IgD-negative memory B cell (primary cell): ENCODE measurements around the gene RESP18. TPM values are rescaled to one million over a fixed set of nuclear protein-coding genes. Genes with fewer than 3 reads are reported as not detected.
A peak's percentile ranks its signal among the peaks of the same experiment; 100 is the strongest.
"Not testable (repeated sequence)": the region's sequence is repeated elsewhere in the genome, so short reads cannot be mapped to it uniquely, and the experiment has no call there.

Experiments used
- H3K27ac Mint-ChIP-seq, 3 donors: one replicate each; pipeline ENCODE4 v1.8.0; 2020 to 2022; ENCODE audit warnings: mild to moderate bottlenecking in 3 of 3, mixed read lengths in 3 of 3, moderate library complexity in 1 of 3
- H3K27me3 Mint-ChIP-seq: one replicate; pipeline ENCODE4 v1.8.0; 2021; ENCODE audit warnings: mixed read lengths
- H3K36me3 Mint-ChIP-seq: one replicate; pipeline ENCODE4 v1.8.0; 2020; ENCODE audit warnings: mild to moderate bottlenecking, mixed read lengths
- H3K4me1 Mint-ChIP-seq, 3 donors: one replicate each; pipeline ENCODE4 v1.8.0; 2020 to 2022; ENCODE audit warnings: mixed read lengths in 3 of 3, mild to moderate bottlenecking in 1 of 3
- H3K4me3 Mint-ChIP-seq, 4 donors: one replicate each; pipeline ENCODE4 v1.8.0; 2020 to 2022; ENCODE audit warnings: mild to moderate bottlenecking in 4 of 4, mixed read lengths in 4 of 4, moderate library complexity in 3 of 4
- H3K9me3 Mint-ChIP-seq, 3 donors: one replicate each; pipeline ENCODE4 v1.8.0; 2020 to 2021; ENCODE audit warnings: mixed read lengths in 3 of 3, mild to moderate bottlenecking in 1 of 3
- polyA plus RNA-seq: library from polyadenylated mRNA; unstranded; fragments of 300-500 nt; fragmentation: Illumina TruSeq; gene quantifications from one replicate; pipeline ENCODE4 v1.2.3, GENCODE V29; 2021

RESP18 gene
- polyA plus RNA-seq, 1 donor from 2014 or later: not detected

GRCh38 chr2:219350215-219350614, 17.7 kb upstream of the RESP18 start:
- Mint-ChIP-seq H3K4me3 (no peak overlapping the region), H3K36me3 (peaks cover 2% of the 10 kb centered on the region), H3K27me3 (peaks cover 35% of the 10 kb centered on the region), H3K9me3 (peaks cover 0 to 2% (median 0%) of the 10 kb centered on the region in 3 donors), H3K27ac (no peak overlapping the region), H3K4me1 (peaks cover 2 to 4% (median 2%) of the 10 kb centered on the region in 3 donors)

- peaks cover 0 to 2% (median 0%) of the 10 kb centered on the region in 3 donors for H3K9me3 Mint-ChIP-seq
- peaks cover 9 to 12% (median 11%) of the 10 kb centered on the region in 3 donors for H3K4me1 Mint-ChIP-seq
- peak overlapping the region in 1 of 3 donors; percentile 34 for H3K27ac Mint-ChIP-seq
- H3K36me3 Mint-ChIP-seq: peaks cover 2% of the 10 kb centered on the region
- H3K4me3 Mint-ChIP-seq: peak overlapping the region in 2 of 4 donors; percentile 30 to 78
- peaks cover 8% of the 10 kb centered on the region for H3K27me3 Mint-ChIP-seq
These were observed 12.3 kb upstream of the RESP18 start for GRCh38 chr2:219344751-219345430.

GRCh38 chr2:219335373-219335786, 2.8 kb upstream of the RESP18 start:
- H3K27ac Mint-ChIP-seq: no peak overlapping the region
- H3K4me1 Mint-ChIP-seq: no peaks in the 10 kb centered on the region
- H3K9me3 Mint-ChIP-seq: peaks cover 6 to 14% (median 14%) of the 10 kb centered on the region in 3 donors
- no peak overlapping the region for H3K4me3 Mint-ChIP-seq
- H3K36me3 Mint-ChIP-seq: no peaks in the 10 kb centered on the region
- H3K27me3 Mint-ChIP-seq: peaks cover 31% of the 10 kb centered on the region

- no peaks in the 10 kb centered on the region for H3K36me3 Mint-ChIP-seq
These were observed 1.5 kb upstream of the RESP18 start for GRCh38 chr2:219334076-219334475.

GRCh38 chr2:219331560-219332213, 857 bp downstream of the RESP18 start:
- Mint-ChIP-seq H3K36me3 (no peaks in the 10 kb centered on the region), H3K9me3 (peaks cover 5 to 14% (median 13%) of the 10 kb centered on the region in 3 donors), H3K4me1 (no peaks in the 10 kb centered on the region), H3K4me3 (no peak overlapping the region), H3K27me3 (peaks cover 41% of the 10 kb centered on the region), H3K27ac (no peak overlapping the region)

More at GRCh38 chr2:219334076-219334475, 1.5 kb upstream of the RESP18 start:
- Mint-ChIP-seq H3K9me3 (peaks cover 6 to 14% (median 14%) of the 10 kb centered on the region in 3 donors), H3K27me3 (peaks cover 37% of the 10 kb centered on the region), H3K4me3 (no peak overlapping the region), H3K4me1 (no peaks in the 10 kb centered on the region), H3K27ac (no peak overlapping the region)

- Mint-ChIP-seq H3K27me3 (peaks cover 42% of the 10 kb centered on the region), H3K4me3 (no peak overlapping the region), H3K27ac (no peak overlapping the region), H3K36me3 (no peaks in the 10 kb centered on the region), H3K9me3 (peaks cover 0 to 4% (median 3%) of the 10 kb centered on the region in 3 donors), H3K4me1 (no peaks in the 10 kb centered on the region)
These were observed 4.8 kb downstream of the RESP18 start for GRCh38 chr2:219327719-219328118.

GRCh38 chr2:219325657-219326315, 6.8 kb downstream of the RESP18 start:
- no peaks in the 10 kb centered on the region for H3K36me3 Mint-ChIP-seq
- H3K4me1 Mint-ChIP-seq: peaks cover 0 to 6% (median 4%) of the 10 kb centered on the region in 3 donors
- no peak overlapping the region for H3K4me3 Mint-ChIP-seq
- H3K27me3 Mint-ChIP-seq: peaks cover 31% of the 10 kb centered on the region
- no peaks in the 10 kb centered on the region for H3K9me3 Mint-ChIP-seq
- H3K27ac Mint-ChIP-seq: no peak overlapping the region

GRCh38 chr2:219325136-219325535, 7.4 kb downstream of the RESP18 start:
- H3K36me3 Mint-ChIP-seq: no peaks in the 10 kb centered on the region
- no peak overlapping the region for H3K27ac Mint-ChIP-seq
- H3K27me3 Mint-ChIP-seq: peaks cover 24% of the 10 kb centered on the region

GRCh38 chr2:219323434-219323833, 9.1 kb downstream of the RESP18 start:
- no peaks in the 10 kb centered on the region for H3K36me3 Mint-ChIP-seq
- H3K9me3 Mint-ChIP-seq: no peaks in the 10 kb centered on the region
- no peak overlapping the region for H3K27ac Mint-ChIP-seq
- no peak overlapping the region for H3K4me3 Mint-ChIP-seq
- H3K27me3 Mint-ChIP-seq: peaks cover 22% of the 10 kb centered on the region
- peaks cover 0 to 7% (median 4%) of the 10 kb centered on the region in 3 donors for H3K4me1 Mint-ChIP-seq

More at GRCh38 chr2:219325136-219325535, 7.4 kb downstream of the RESP18 start:
- no peaks in the 10 kb centered on the region for H3K9me3 Mint-ChIP-seq
- H3K4me3 Mint-ChIP-seq: no peak overlapping the region
- peaks cover 0 to 7% (median 4%) of the 10 kb centered on the region in 3 donors for H3K4me1 Mint-ChIP-seq

GRCh38 chr2:219314804-219315468, 17.6 kb downstream of the RESP18 start:
- Mint-ChIP-seq H3K9me3 (peaks cover 0 to 6% (median 1%) of the 10 kb centered on the region in 3 donors), H3K27me3 (peaks cover 16% of the 10 kb centered on the region), H3K36me3 (no peaks in the 10 kb centered on the region), H3K27ac (peak overlapping the region in 1 of 3 donors; percentile 63), H3K4me3 (no peak overlapping the region), H3K4me1 (peaks cover 0 to 2% (median 0%) of the 10 kb centered on the region in 3 donors)

- not testable (repeated sequence) for H3K4me1 Mint-ChIP-seq, H3K9me3 Mint-ChIP-seq, H3K27ac Mint-ChIP-seq, H3K36me3 Mint-ChIP-seq, H3K4me3 Mint-ChIP-seq
- peaks cover 27% of the 10 kb centered on the region for H3K27me3 Mint-ChIP-seq
These were observed 19.8 kb downstream of the RESP18 start for GRCh38 chr2:219312683-219313263.

- H3K36me3 Mint-ChIP-seq: no peaks in the 10 kb centered on the region
- H3K4me1 Mint-ChIP-seq: peaks cover 0 to 2% (median 0%) of the 10 kb centered on the region in 3 donors
- peak within 1 kb of the TSS in 1 of 3 donors; percentile 84 for H3K27ac Mint-ChIP-seq
- peaks cover 43% of the 10 kb centered on the region for H3K27me3 Mint-ChIP-seq
- H3K4me3 Mint-ChIP-seq: no peak within 1 kb of the TSS
- peaks cover 0 to 6% (median 1%) of the 10 kb centered on the region in 3 donors for H3K9me3 Mint-ChIP-seq
These were observed 23.3 kb downstream of the RESP18 start, which contains the start of gene PTPRN for GRCh38 chr2:219309278-219309677. PTPRN (minus strand) TSS chr2:219309401; CDS start chr2:219309332, 69 bp downstream.

GRCh38 chr2:219308142-219309101, 24.1 kb downstream of the RESP18 start:
- peaks cover 41% of the 10 kb centered on the region for H3K27me3 Mint-ChIP-seq

More at GRCh38 chr2:219308142-219309101, 24.1 kb downstream of the RESP18 start:
- Mint-ChIP-seq H3K9me3 (peaks cover 0 to 3% (median 1%) of the 10 kb centered on the region in 3 donors), H3K4me3 (no peak overlapping the region), H3K4me1 (peaks cover 0 to 2% (median 0%) of the 10 kb centered on the region in 3 donors), H3K27ac (peak overlapping the region in 1 of 3 donors; percentile 84), H3K36me3 (no peaks in the 10 kb centered on the region)
